ENCODE measurements around the gene POLR2A.

POLR2A gene

DNA sequence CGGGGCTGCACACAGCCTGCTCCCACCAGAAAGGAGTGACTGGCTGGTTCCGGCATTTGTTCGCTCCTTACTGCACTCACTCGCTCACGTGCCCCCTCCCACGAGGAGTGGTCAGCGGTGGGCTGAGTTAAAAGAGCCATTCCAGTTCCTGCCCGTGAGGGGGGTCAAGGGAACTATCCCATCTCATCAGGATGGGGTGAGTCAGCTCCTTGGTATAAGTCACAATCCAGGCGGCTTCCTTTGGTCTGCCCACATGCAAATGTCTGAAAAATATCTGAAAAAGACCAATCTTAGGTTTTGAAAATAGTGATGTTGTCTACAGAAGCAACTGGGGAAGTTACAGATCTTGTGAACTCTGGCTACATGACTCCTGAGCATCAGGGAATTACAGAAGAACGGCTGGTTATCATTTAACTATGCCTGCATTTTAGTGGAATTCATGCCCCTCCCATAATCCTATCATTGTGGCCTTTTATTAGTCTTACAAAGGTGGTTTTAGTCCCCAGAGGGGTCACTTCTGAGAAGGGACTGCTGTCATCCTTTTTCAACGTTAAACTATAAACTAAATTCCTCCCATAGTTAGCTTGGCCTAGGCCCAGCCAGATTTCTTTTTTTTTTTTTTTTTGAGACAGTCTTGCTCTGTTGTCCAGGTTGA, 54.9 kb downstream of the POLR2A start:
- Histone ChIP-seq H2AFZ (ENCODE audit: low read length) (no peak overlapping the region), H3K4me2 (ENCODE audit: low read depth, low read length, poor library complexity, severe bottlenecking) (no peak overlapping the region), H3K9me3 (ENCODE audit: insufficient read depth, low read depth, low read length) (peaks cover 4% of the 10 kb centered on the region; the same call in 1 of the 2 replicates), H3F3A (ENCODE audit: low read depth) (no peaks in the 10 kb centered on the region), H3K4me1 (ENCODE audit: insufficient read depth, low read length, poor library complexity, severe bottlenecking) (no peaks in the 10 kb centered on the region), H3K4me3 (ENCODE audit: low read length, poor library complexity, severe bottlenecking) (no peak overlapping the region), H3K9ac (ENCODE audit: low read depth, low read length, poor library complexity, severe bottlenecking) (no peak overlapping the region), H4K20me1 (ENCODE audit: insufficient read depth, low read length, poor library complexity, severe bottlenecking) (no peaks in the 10 kb centered on the region), H3K36me3 (ENCODE audit: insufficient read depth, low read length) (no peaks in the 10 kb centered on the region), H3K79me2 (ENCODE audit: insufficient read depth, low read length) (no peaks in the 10 kb centered on the region), H3K27me3 (ENCODE audit: insufficient read depth, low read length, poor library complexity, severe bottlenecking) (no peaks in the 10 kb centered on the region), H3K9me2 (replicated peaks; ENCODE audit: low read depth, low read length) (no peaks in the 10 kb centered on the region)
- TF ChIP-seq EZH2phosphoT487 (IDR thresholded peaks at IDR 0.05; ENCODE audit: borderline replicate concordance), result no peak
- TF ChIP-seq, protein P1, sequence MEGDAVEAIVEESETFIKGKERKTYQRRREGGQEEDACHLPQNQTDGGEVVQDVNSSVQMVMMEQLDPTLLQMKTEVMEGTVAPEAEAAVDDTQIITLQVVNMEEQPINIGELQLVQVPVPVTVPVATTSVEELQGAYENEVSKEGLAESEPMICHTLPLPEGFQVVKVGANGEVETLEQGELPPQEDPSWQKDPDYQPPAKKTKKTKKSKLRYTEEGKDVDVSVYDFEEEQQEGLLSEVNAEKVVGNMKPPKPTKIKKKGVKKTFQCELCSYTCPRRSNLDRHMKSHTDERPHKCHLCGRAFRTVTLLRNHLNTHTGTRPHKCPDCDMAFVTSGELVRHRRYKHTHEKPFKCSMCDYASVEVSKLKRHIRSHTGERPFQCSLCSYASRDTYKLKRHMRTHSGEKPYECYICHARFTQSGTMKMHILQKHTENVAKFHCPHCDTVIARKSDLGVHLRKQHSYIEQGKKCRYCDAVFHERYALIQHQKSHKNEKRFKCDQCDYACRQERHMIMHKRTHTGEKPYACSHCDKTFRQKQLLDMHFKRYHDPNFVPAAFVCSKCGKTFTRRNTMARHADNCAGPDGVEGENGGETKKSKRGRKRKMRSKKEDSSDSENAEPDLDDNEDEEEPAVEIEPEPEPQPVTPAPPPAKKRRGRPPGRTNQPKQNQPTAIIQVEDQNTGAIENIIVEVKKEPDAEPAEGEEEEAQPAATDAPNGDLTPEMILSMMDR (conservative IDR thresholded peaks at IDR 0.05; ENCODE audit: low read length), result no peak

DNA sequence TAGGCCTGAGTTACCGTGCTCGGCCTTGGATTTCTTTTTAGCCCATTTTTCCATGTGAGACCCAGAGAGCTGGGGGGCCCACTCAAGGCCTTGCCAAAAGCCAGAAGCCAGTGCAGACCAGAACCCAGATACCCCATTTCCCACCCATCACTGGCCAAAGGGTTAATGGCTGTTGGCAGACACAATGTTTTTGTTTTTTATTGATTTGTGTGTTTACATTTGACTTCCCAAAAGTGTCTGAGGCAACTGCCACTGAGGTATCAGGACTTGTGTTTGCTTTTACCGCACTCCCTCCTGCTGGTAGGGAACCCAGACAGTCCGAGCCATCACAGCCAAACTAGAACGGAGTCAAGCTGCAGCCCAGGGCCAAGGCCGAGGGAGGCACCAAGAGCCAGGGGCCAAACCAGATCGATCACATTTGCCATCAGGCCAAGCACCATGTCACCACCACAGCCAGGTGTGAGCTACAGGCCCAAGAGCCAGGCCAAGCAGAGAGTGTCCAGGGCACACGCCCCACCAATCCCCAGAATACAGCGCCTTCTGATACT, 57.0 kb downstream of the POLR2A start:
- Histone ChIP-seq H3K9ac (ENCODE audit: low read depth, low read length, poor library complexity, severe bottlenecking) (no peak overlapping the region), H3K27me3 (ENCODE audit: insufficient read depth, low read length, poor library complexity, severe bottlenecking) (no peaks in the 10 kb centered on the region), H2AFZ (ENCODE audit: low read length) (no peak overlapping the region), H3K36me3 (ENCODE audit: insufficient read depth, low read length) (no peaks in the 10 kb centered on the region), H3K9me2 (replicated peaks; ENCODE audit: low read depth, low read length) (no peaks in the 10 kb centered on the region), H3K4me1 (ENCODE audit: insufficient read depth, low read length, poor library complexity, severe bottlenecking) (no peaks in the 10 kb centered on the region), H3K79me2 (ENCODE audit: insufficient read depth, low read length) (no peaks in the 10 kb centered on the region), H3K9me3 (ENCODE audit: insufficient read depth, low read depth, low read length) (peaks cover 4% of the 10 kb centered on the region; the same call in 1 of the 2 replicates), H3K4me3 (ENCODE audit: low read length, poor library complexity, severe bottlenecking) (no peak overlapping the region), H3F3A (ENCODE audit: low read depth) (no peaks in the 10 kb centered on the region), H4K20me1 (ENCODE audit: insufficient read depth, low read length, poor library complexity, severe bottlenecking) (no peaks in the 10 kb centered on the region), H3K4me2 (ENCODE audit: low read depth, low read length, poor library complexity, severe bottlenecking) (no peak overlapping the region)
- TF ChIP-seq EZH2phosphoT487 (IDR thresholded peaks at IDR 0.05; ENCODE audit: borderline replicate concordance), result no peak
- TF ChIP-seq, protein P1 (conservative IDR thresholded peaks at IDR 0.05; ENCODE audit: low read length), result no peak

DNA sequence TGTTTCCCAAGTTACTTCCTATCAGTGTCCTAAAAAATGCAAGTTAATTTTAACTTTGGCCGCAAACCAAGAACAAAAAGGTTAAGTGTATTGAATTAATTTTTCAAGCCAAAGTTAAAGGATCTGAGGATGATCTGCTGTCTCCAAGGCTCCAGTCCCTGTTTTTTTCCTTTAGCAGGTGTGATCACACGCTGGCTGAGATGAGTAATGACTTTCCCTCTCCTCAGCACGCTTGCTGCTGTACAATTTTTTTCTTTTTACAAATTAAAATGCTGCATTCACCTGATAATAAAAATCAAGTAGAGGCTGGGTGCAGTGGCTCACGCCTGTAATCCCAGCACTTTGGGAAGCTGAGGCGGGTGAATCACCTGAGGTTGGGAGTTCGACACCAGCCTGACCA, 60.7 kb downstream of the POLR2A start:
- Histone ChIP-seq H3K9me2 (replicated peaks; ENCODE audit: low read depth, low read length) (no peaks in the 10 kb centered on the region), H3K9me3 (ENCODE audit: insufficient read depth, low read depth, low read length) (no peaks in the 10 kb centered on the region), H3K4me2 (ENCODE audit: low read depth, low read length, poor library complexity, severe bottlenecking) (no peak overlapping the region), H3K9ac (ENCODE audit: low read depth, low read length, poor library complexity, severe bottlenecking) (no peak overlapping the region), H3K4me1 (ENCODE audit: insufficient read depth, low read length, poor library complexity, severe bottlenecking) (peaks cover 4% of the 10 kb centered on the region), H2AFZ (ENCODE audit: low read length) (no peak overlapping the region), H3K36me3 (ENCODE audit: insufficient read depth, low read length) (no peaks in the 10 kb centered on the region), H3K27me3 (ENCODE audit: insufficient read depth, low read length, poor library complexity, severe bottlenecking) (no peaks in the 10 kb centered on the region), H3F3A (ENCODE audit: low read depth) (no peaks in the 10 kb centered on the region), H4K20me1 (ENCODE audit: insufficient read depth, low read length, poor library complexity, severe bottlenecking) (no peaks in the 10 kb centered on the region), H3K4me3 (ENCODE audit: low read length, poor library complexity, severe bottlenecking) (no peak overlapping the region), H3K79me2 (ENCODE audit: insufficient read depth, low read length) (no peaks in the 10 kb centered on the region)
- TF ChIP-seq, protein P1 (conservative IDR thresholded peaks at IDR 0.05; ENCODE audit: low read length), result no peak
- no peak for TF ChIP-seq EZH2phosphoT487 (IDR thresholded peaks at IDR 0.05; ENCODE audit: borderline replicate concordance)
